Measurements from ENCODE around the gene MADD. TPM values are rescaled to one million over a fixed set of nuclear protein-coding genes. Genes with fewer than 3 reads are reported as not detected.

Gene MADD
- total RNA-seq, 5 donors from 2014 or later (not counting 1 experiment from before 2014, with no cell fraction given), result 116 to 189 (median 124) TPM

GRCh38 chr11:47349521-47350095, 79.7 kb downstream of the MADD start:
- 82% methylated on average over 15 of the region's 23 CpGs for WGBS (ENCODE audit: insufficient coverage)
- H3K27ac Mint-ChIP-seq, result no peak overlapping the region

GRCh38 chr11:47350315-47350714, 80.4 kb downstream of the MADD start:
- Mint-ChIP-seq H3K27ac (no peak overlapping the region), H3K36me3 (no peaks in the 10 kb centered on the region), H3K4me1 (no peaks in the 10 kb centered on the region), H3K4me3 (no peak overlapping the region), H3K27me3 (no peaks in the 10 kb centered on the region), H3K9me3 (no peaks in the 10 kb centered on the region)
- Histone ChIP-seq H3K4me3 (ENCODE audit: control insufficient read depth in 1 of 2, extremely low read depth in 1 of 2, low read length in 1 of 2) (no peak overlapping the region), H3K4me1 (ENCODE audit: control insufficient read depth in 1 of 2, extremely low read depth in 1 of 2, insufficient read depth in 2 of 2, low read length in 2 of 2) (no peaks in the 10 kb centered on the region), H3K9me3 (no peaks in the 10 kb centered on the region), H3K36me3 (ENCODE audit: control insufficient read depth in 2 of 2, extremely low read depth in 1 of 2, insufficient read depth in 1 of 2, low read length in 1 of 2) (no peaks in the 10 kb centered on the region), H3K27ac (ENCODE audit: low read length) (no peak overlapping the region), H3K27me3 (replicated peaks in 1 of 2; ENCODE audit: control insufficient read depth in 2 of 2, extremely low read depth in 1 of 2, insufficient read depth in 2 of 2, low read length in 1 of 2) (peaks cover 0 to 27% of the 10 kb centered on the region in 2 experiments)
- POLR2A ChIA-PET, result no interaction called here
- WGBS (ENCODE audit: insufficient coverage), result 83% methylated on average over 2 of the region's 9 CpGs
- no peak for ATAC-seq (replicated peaks in 1 of 4)
- no peak for DNase-seq
- CTCF ChIA-PET, result interaction anchor here in 1 of 2 donors (0.6 kb wide), 1 partner anchor 106 kb away, joined by 5 read pairs; no protein-coding TSS in a partner anchor

More at GRCh38 chr11:47349521-47350095, 79.7 kb downstream of the MADD start:
- Mint-ChIP-seq H3K36me3 (no peaks in the 10 kb centered on the region), H3K4me3 (no peak overlapping the region), H3K4me1 (no peaks in the 10 kb centered on the region), H3K27me3 (no peaks in the 10 kb centered on the region), H3K9me3 (no peaks in the 10 kb centered on the region)
- no peaks in the 10 kb centered on the region for H3K36me3 ChIP-seq (ENCODE audit: control insufficient read depth in 2 of 2, extremely low read depth in 1 of 2, insufficient read depth in 1 of 2, low read length in 1 of 2)
- DNase-seq (no peak), ATAC-seq (replicated peaks in 1 of 4) (no peak)
- no peak overlapping the region for H3K4me3 ChIP-seq (ENCODE audit: control insufficient read depth in 1 of 2, extremely low read depth in 1 of 2, low read length in 1 of 2)
- CTCF ChIA-PET, result interaction anchor here in 1 of 2 donors (0.6 kb wide), 1 partner anchor 107 kb away, joined by 5 read pairs; no protein-coding TSS in a partner anchor
- H3K27ac ChIP-seq (ENCODE audit: low read length), result no peak overlapping the region
- H3K27me3 ChIP-seq (replicated peaks in 1 of 2; ENCODE audit: control insufficient read depth in 2 of 2, extremely low read depth in 1 of 2, insufficient read depth in 2 of 2, low read length in 1 of 2), result peaks cover 0 to 27% of the 10 kb centered on the region in 2 experiments
- POLR2A ChIA-PET, result no interaction called here
- no peaks in the 10 kb centered on the region for H3K9me3 ChIP-seq
- H3K4me1 ChIP-seq (ENCODE audit: control insufficient read depth in 1 of 2, extremely low read depth in 1 of 2, insufficient read depth in 2 of 2, low read length in 2 of 2), result no peaks in the 10 kb centered on the region

GRCh38 chr11:47351156-47352126, 81.5 kb downstream of the MADD start:
- Histone ChIP-seq H3K9me3 (no peaks in the 10 kb centered on the region), H3K27me3 (replicated peaks in 1 of 2; ENCODE audit: control insufficient read depth in 2 of 2, extremely low read depth in 1 of 2, insufficient read depth in 2 of 2, low read length in 1 of 2) (peaks cover 0 to 27% of the 10 kb centered on the region in 2 experiments), H3K4me1 (ENCODE audit: control insufficient read depth in 1 of 2, extremely low read depth in 1 of 2, insufficient read depth in 2 of 2, low read length in 2 of 2) (no peaks in the 10 kb centered on the region), H3K36me3 (ENCODE audit: control insufficient read depth in 2 of 2, extremely low read depth in 1 of 2, insufficient read depth in 1 of 2, low read length in 1 of 2) (no peaks in the 10 kb centered on the region), H3K27ac (ENCODE audit: low read length) (no peak overlapping the region), H3K4me3 (ENCODE audit: control insufficient read depth in 1 of 2, extremely low read depth in 1 of 2, low read length in 1 of 2) (no peak overlapping the region)
- no peaks in the 10 kb centered on the region for H3K4me1 Mint-ChIP-seq
- ChIA-PET POLR2A (no interaction called here), CTCF (no interaction called here)
- no peak overlapping the region for H3K27ac Mint-ChIP-seq
- H3K9me3 Mint-ChIP-seq, result no peaks in the 10 kb centered on the region
- 91% methylated on average over 23 of the region's 29 CpGs for WGBS (ENCODE audit: insufficient coverage)
- H3K4me3 Mint-ChIP-seq, result no peak overlapping the region
- ATAC-seq (replicated peaks in 1 of 4) (no peak), DNase-seq (no peak)
- no peaks in the 10 kb centered on the region for H3K27me3 Mint-ChIP-seq
- no peaks in the 10 kb centered on the region for H3K36me3 Mint-ChIP-seq

GRCh38 chr11:47352556-47352955, 82.6 kb downstream of the MADD start, which contains the start of gene MYBPC3:
Gene MYBPC3 (minus strand): TSS chr11:47352702. CDS start chr11:47352647, 55 bp downstream.
- ATAC-seq (replicated peaks in 1 of 4) (no peak), DNase-seq (no peak)
- peaks cover 0 to 23% of the 10 kb centered on the region in 2 experiments for H3K27me3 ChIP-seq (replicated peaks in 1 of 2; ENCODE audit: control insufficient read depth in 2 of 2, extremely low read depth in 1 of 2, insufficient read depth in 2 of 2, low read length in 1 of 2)
- CTCF ChIA-PET, result no interaction called here
- no peaks in the 10 kb centered on the region for H3K4me1 ChIP-seq (ENCODE audit: control insufficient read depth in 1 of 2, extremely low read depth in 1 of 2, insufficient read depth in 2 of 2, low read length in 2 of 2)
- POLR2A ChIA-PET, result no interaction called here
- H3K9me3 ChIP-seq, result no peaks in the 10 kb centered on the region
- no peaks in the 10 kb centered on the region for H3K4me1 Mint-ChIP-seq
- no peak within 1 kb of the TSS for H3K27ac Mint-ChIP-seq
- no peaks in the 10 kb centered on the region for H3K9me3 Mint-ChIP-seq
- no peaks in the 10 kb centered on the region for H3K27me3 Mint-ChIP-seq
- no peaks in the 10 kb centered on the region for H3K36me3 ChIP-seq (ENCODE audit: control insufficient read depth in 2 of 2, extremely low read depth in 1 of 2, insufficient read depth in 1 of 2, low read length in 1 of 2)
- H3K4me3 ChIP-seq (ENCODE audit: control insufficient read depth in 1 of 2, extremely low read depth in 1 of 2, low read length in 1 of 2), result no peak within 1 kb of the TSS
- WGBS (ENCODE audit: insufficient coverage), result 70% methylated on average over 5 of the region's 5 CpGs
- H3K4me3 Mint-ChIP-seq, result no peak within 1 kb of the TSS
- H3K36me3 Mint-ChIP-seq, result no peaks in the 10 kb centered on the region
- H3K27ac ChIP-seq (ENCODE audit: low read length), result no peak within 1 kb of the TSS

- H3K4me1 Mint-ChIP-seq, result peaks cover 0 to under 1% (median under 1%) of the 10 kb centered on the region in 3 donors
Measured at GRCh38 chr11:47353978-47354774, 84.2 kb downstream of the MADD start.

GRCh38 chr11:47354913-47355282, 85.0 kb downstream of the MADD start:
- Mint-ChIP-seq H3K4me3 (no peak overlapping the region), H3K27me3 (no peaks in the 10 kb centered on the region), H3K9me3 (no peaks in the 10 kb centered on the region), H3K4me1 (peaks cover 6 to 8% (median 7%) of the 10 kb centered on the region in 3 donors), H3K36me3 (no peaks in the 10 kb centered on the region), H3K27ac (no peak overlapping the region)
- ChIA-PET CTCF (no interaction called here), POLR2A (no interaction called here)
- no peak for ATAC-seq (replicated peaks in 1 of 4)
- H3K27me3 ChIP-seq (replicated peaks in 1 of 2; ENCODE audit: control insufficient read depth in 2 of 2, extremely low read depth in 1 of 2, insufficient read depth in 2 of 2, low read length in 1 of 2), result peaks cover 0 to 18% of the 10 kb centered on the region in 2 experiments
- DNase-seq, result no peak
- H3K36me3 ChIP-seq (ENCODE audit: control insufficient read depth in 2 of 2, extremely low read depth in 1 of 2, insufficient read depth in 1 of 2, low read length in 1 of 2), result no peaks in the 10 kb centered on the region
- H3K9me3 ChIP-seq, result no peaks in the 10 kb centered on the region
- peaks cover 0 to 8% of the 10 kb centered on the region in 2 experiments for H3K4me1 ChIP-seq (ENCODE audit: control insufficient read depth in 1 of 2, extremely low read depth in 1 of 2, insufficient read depth in 2 of 2, low read length in 2 of 2)
- H3K4me3 ChIP-seq (ENCODE audit: control insufficient read depth in 1 of 2, extremely low read depth in 1 of 2, low read length in 1 of 2), result no peak overlapping the region
- WGBS (ENCODE audit: insufficient coverage), result 98% methylated on average over 23 of the region's 32 CpGs
- no peak overlapping the region for H3K27ac ChIP-seq (ENCODE audit: low read length)

More at GRCh38 chr11:47353978-47354774, 84.2 kb downstream of the MADD start:
- Histone ChIP-seq H3K4me3 (ENCODE audit: control insufficient read depth in 1 of 2, extremely low read depth in 1 of 2, low read length in 1 of 2) (no peak overlapping the region), H3K27ac (ENCODE audit: low read length) (no peak overlapping the region), H3K9me3 (no peaks in the 10 kb centered on the region), H3K27me3 (replicated peaks in 1 of 2; ENCODE audit: control insufficient read depth in 2 of 2, extremely low read depth in 1 of 2, insufficient read depth in 2 of 2, low read length in 1 of 2) (peaks cover 0 to 14% of the 10 kb centered on the region in 2 experiments), H3K4me1 (ENCODE audit: control insufficient read depth in 1 of 2, extremely low read depth in 1 of 2, insufficient read depth in 2 of 2, low read length in 2 of 2) (peaks cover 0 to under 1% of the 10 kb centered on the region in 2 experiments), H3K36me3 (ENCODE audit: control insufficient read depth in 2 of 2, extremely low read depth in 1 of 2, insufficient read depth in 1 of 2, low read length in 1 of 2) (no peaks in the 10 kb centered on the region)
- no peak overlapping the region for H3K4me3 Mint-ChIP-seq
- ATAC-seq (replicated peaks in 1 of 4) (no peak), DNase-seq (no peak)
- ChIA-PET CTCF (no interaction called here), POLR2A (no interaction called here)
- no peaks in the 10 kb centered on the region for H3K9me3 Mint-ChIP-seq
- no peaks in the 10 kb centered on the region for H3K36me3 Mint-ChIP-seq
- no peak overlapping the region for H3K27ac Mint-ChIP-seq
- no peaks in the 10 kb centered on the region for H3K27me3 Mint-ChIP-seq
- 91% methylated on average over 7 of the region's 15 CpGs for WGBS (ENCODE audit: insufficient coverage)

Measured in T-cell (primary cell).